ENCODE measurements around the gene FOSL2.
"Not testable (repeated sequence)": the region's sequence is repeated elsewhere in the genome, so short reads cannot be mapped to it uniquely, and the experiment has no call there.

FOSL2 gene

DNA sequence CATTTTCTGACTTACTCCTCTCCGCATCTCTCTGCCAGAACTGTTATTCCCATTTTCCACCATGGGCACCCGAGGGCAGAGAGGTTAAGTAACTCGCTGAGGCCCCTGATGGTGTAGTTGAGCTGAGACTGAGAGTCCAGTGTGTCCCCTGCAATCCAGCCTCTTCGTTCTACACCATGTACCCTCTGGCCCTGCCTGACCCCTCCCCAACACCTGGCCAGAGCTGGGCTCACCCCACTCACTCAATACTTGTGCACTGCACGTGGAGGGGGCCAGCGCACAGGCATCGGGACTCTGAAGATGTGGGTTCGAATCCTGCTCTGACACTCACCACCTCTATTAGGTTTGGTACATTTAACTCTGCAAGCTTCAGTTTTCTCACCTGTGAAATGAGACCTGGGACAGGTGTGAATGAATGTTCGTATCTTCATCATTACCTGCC is 24.3 kb upstream of the FOSL2 start:
- TF ChIP-seq, protein P1, sequence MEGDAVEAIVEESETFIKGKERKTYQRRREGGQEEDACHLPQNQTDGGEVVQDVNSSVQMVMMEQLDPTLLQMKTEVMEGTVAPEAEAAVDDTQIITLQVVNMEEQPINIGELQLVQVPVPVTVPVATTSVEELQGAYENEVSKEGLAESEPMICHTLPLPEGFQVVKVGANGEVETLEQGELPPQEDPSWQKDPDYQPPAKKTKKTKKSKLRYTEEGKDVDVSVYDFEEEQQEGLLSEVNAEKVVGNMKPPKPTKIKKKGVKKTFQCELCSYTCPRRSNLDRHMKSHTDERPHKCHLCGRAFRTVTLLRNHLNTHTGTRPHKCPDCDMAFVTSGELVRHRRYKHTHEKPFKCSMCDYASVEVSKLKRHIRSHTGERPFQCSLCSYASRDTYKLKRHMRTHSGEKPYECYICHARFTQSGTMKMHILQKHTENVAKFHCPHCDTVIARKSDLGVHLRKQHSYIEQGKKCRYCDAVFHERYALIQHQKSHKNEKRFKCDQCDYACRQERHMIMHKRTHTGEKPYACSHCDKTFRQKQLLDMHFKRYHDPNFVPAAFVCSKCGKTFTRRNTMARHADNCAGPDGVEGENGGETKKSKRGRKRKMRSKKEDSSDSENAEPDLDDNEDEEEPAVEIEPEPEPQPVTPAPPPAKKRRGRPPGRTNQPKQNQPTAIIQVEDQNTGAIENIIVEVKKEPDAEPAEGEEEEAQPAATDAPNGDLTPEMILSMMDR (conservative IDR thresholded peaks at IDR 0.05; ENCODE audit: low read depth, low read length) = no peak
- H4K20me1 ChIP-seq (ENCODE audit: insufficient read depth) = no peaks in the 10 kb centered on the region
- no peaks in the 10 kb centered on the region for H3K4me1 ChIP-seq (ENCODE audit: low read depth, poor library complexity, severe bottlenecking)
- H3K79me2 ChIP-seq (ENCODE audit: insufficient read depth, low read depth) = no peaks in the 10 kb centered on the region
- H2AFZ ChIP-seq (ENCODE audit: low read depth) = no peak overlapping the region
- H3K27me3 ChIP-seq (ENCODE audit: insufficient read depth, low read depth) = no peaks in the 10 kb centered on the region
- H3K4me2 ChIP-seq = no peak overlapping the region
- no peak overlapping the region for H3K9ac ChIP-seq
- H3K36me3 ChIP-seq (ENCODE audit: insufficient read depth) = no peaks in the 10 kb centered on the region
- H3K27ac ChIP-seq = no peak overlapping the region
- no peak overlapping the region for H3K4me3 ChIP-seq (IDR thresholded peaks at IDR 0.05; ENCODE audit: insufficient read depth, low read depth, low read length)

DNA sequence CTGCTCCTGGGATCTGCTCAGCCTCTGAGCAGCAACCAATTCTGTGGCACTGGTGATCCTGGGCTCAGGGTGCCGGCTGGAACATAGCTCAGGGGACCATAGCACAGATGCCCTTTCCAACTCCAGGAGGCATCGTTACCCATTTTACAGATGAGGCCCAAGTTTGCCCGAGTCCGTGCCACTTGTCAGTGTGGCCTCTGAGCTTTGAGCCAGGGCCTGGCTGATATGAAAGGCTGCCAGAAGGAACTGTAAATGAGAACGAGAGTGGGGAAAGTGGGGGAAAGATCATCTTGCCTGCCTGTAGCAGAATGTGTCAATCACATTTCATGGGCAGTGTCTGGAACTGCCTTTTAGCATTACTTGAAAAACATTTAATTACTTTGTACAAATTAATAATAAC is 23.3 kb upstream of the FOSL2 start:
- no peak overlapping the region for H3K4me3 ChIP-seq (IDR thresholded peaks at IDR 0.05; ENCODE audit: insufficient read depth, low read depth, low read length)

DNA sequence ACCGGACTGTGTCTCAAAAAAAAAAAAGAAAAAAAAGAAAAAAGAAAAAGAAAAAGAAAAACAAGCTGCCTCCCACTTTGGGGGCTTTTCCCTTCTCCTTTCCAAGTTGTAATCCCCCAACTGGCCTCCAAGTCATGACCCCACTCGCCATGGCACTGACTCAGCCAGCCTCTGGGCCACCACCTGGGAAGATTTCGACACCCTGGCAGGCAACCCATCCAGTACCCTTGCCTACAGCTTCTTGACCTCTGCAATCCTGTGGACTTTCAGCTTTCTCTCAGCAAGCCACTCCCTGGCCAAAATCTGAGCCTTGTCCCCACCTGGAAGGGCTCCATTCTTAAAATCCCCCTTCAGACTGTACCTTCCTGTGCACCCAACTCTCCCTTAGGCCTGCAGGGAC is 22.3 kb upstream of the FOSL2 start:
- no peak overlapping the region for H3K27ac ChIP-seq
- H3K4me1 ChIP-seq (ENCODE audit: low read depth, poor library complexity, severe bottlenecking) = no peaks in the 10 kb centered on the region
- no peak overlapping the region for H3K4me2 ChIP-seq
- H3K79me2 ChIP-seq (ENCODE audit: insufficient read depth, low read depth) = no peaks in the 10 kb centered on the region
- TF ChIP-seq, protein P1 (conservative IDR thresholded peaks at IDR 0.05; ENCODE audit: low read depth, low read length) = no peak
- H4K20me1 ChIP-seq (ENCODE audit: insufficient read depth) = no peaks in the 10 kb centered on the region
- H3K9ac ChIP-seq = no peak overlapping the region
- H3K27me3 ChIP-seq (ENCODE audit: insufficient read depth, low read depth) = no peaks in the 10 kb centered on the region
- no peak overlapping the region for H2AFZ ChIP-seq (ENCODE audit: low read depth)
- no peaks in the 10 kb centered on the region for H3K36me3 ChIP-seq (ENCODE audit: insufficient read depth)
- no peak overlapping the region for H3K4me3 ChIP-seq (IDR thresholded peaks at IDR 0.05; ENCODE audit: insufficient read depth, low read depth, low read length)

More for the DNA sequence above, 23.3 kb upstream of the FOSL2 start:
- Histone ChIP-seq H3K79me2 (ENCODE audit: insufficient read depth, low read depth) (no peaks in the 10 kb centered on the region), H2AFZ (ENCODE audit: low read depth) (no peak overlapping the region), H3K36me3 (ENCODE audit: insufficient read depth) (no peaks in the 10 kb centered on the region), H3K9ac (no peak overlapping the region), H4K20me1 (ENCODE audit: insufficient read depth) (no peaks in the 10 kb centered on the region), H3K27me3 (ENCODE audit: insufficient read depth, low read depth) (no peaks in the 10 kb centered on the region), H3K27ac (no peak overlapping the region), H3K4me2 (no peak overlapping the region), H3K4me1 (ENCODE audit: low read depth, poor library complexity, severe bottlenecking) (no peaks in the 10 kb centered on the region)
- TF ChIP-seq, protein P1 (conservative IDR thresholded peaks at IDR 0.05; ENCODE audit: low read depth, low read length) = no peak

DNA sequence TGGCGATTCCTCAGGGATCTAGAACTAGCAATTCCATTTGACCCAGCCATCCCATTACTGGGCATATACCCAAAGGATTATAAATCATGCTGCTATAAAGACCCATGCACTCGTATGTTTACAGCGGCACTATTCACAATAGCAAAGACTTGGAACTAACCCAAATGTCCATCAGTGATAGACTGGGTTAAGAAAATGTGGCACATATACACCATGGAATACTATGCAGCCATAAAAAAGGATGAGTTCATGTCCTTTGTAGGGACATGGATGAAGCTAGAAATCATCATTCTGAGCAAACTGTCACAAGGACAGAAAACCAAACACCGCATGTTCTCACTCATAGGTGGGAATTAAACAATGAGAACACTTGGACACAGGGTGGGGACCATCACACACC is 20.9 kb upstream of the FOSL2 start:
- H3K4me1 ChIP-seq (ENCODE audit: low read depth, poor library complexity, severe bottlenecking) = not testable (repeated sequence)

DNA sequence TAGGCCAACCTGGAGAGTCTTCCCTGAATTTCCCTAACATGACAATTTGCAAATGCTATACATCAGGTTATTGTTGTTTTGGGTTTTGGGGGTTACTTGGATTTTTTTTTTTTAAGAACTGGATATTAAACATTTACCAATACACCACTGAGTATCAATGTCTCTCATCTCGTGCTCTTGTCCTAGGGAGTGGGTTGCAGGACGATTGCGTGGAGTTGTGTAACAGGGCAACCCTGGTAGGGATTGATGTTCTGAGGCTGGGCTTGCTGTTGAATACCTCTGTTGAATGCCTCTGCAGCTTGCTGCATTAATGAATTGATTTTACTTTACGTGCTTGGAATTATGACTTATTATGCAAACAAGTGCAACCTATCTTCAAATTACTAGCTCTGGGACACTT is 18.8 kb upstream of the FOSL2 start:
- Histone ChIP-seq H3K4me3 (IDR thresholded peaks at IDR 0.05; ENCODE audit: insufficient read depth, low read depth, low read length) (no peak overlapping the region), H3K27me3 (ENCODE audit: insufficient read depth, low read depth) (no peaks in the 10 kb centered on the region), H3K79me2 (ENCODE audit: insufficient read depth, low read depth) (no peaks in the 10 kb centered on the region), H2AFZ (ENCODE audit: low read depth) (no peak overlapping the region), H3K27ac (no peak overlapping the region), H3K36me3 (ENCODE audit: insufficient read depth) (no peaks in the 10 kb centered on the region), H3K4me2 (no peak overlapping the region), H4K20me1 (ENCODE audit: insufficient read depth) (no peaks in the 10 kb centered on the region), H3K4me1 (ENCODE audit: low read depth, poor library complexity, severe bottlenecking) (no peaks in the 10 kb centered on the region), H3K9ac (no peak overlapping the region)
- TF ChIP-seq, protein P1 (conservative IDR thresholded peaks at IDR 0.05; ENCODE audit: low read depth, low read length) = no peak

More for the DNA sequence above, 20.9 kb upstream of the FOSL2 start:
- not testable (repeated sequence) for H4K20me1 ChIP-seq (ENCODE audit: insufficient read depth); H3K4me3 ChIP-seq (IDR thresholded peaks at IDR 0.05; ENCODE audit: insufficient read depth, low read depth, low read length); H3K27ac ChIP-seq; H3K9ac ChIP-seq; H3K36me3 ChIP-seq (ENCODE audit: insufficient read depth); H3K27me3 ChIP-seq (ENCODE audit: insufficient read depth, low read depth); H3K79me2 ChIP-seq (ENCODE audit: insufficient read depth, low read depth); H3K4me2 ChIP-seq; H2AFZ ChIP-seq (ENCODE audit: low read depth)

All from KMS-11 (cell line).